HFFc6 (cell line): ENCODE results near the gene PDE4D. TPM values are rescaled to one million over a fixed set of nuclear protein-coding genes. Genes with fewer than 3 reads are reported as not detected.
A peak's percentile ranks its signal among the peaks of the same experiment; 100 is the strongest.

ENCODE experiments used
- DNase-seq: peaks from one replicate; pipeline ENCODE4 v3.0.0-alpha.2; 2018
- H3K27ac Mint-ChIP-seq: 2 replicates; pipeline ENCODE4 v1.8.0; 2020; ENCODE audit warnings: mild to moderate bottlenecking, mixed read lengths
- H3K27me3 Mint-ChIP-seq: 2 replicates; pipeline ENCODE4 v1.8.0; 2021; ENCODE audit warnings: mild to moderate bottlenecking, moderate library complexity, mixed read lengths; ENCODE audit not compliant: insufficient read depth
- H3K36me3 Mint-ChIP-seq: 2 replicates; pipeline ENCODE4 v1.8.0; 2021; ENCODE audit warnings: low read depth, mixed read lengths
- H3K4me1 Mint-ChIP-seq: 2 replicates; pipeline ENCODE4 v1.8.0; 2020; ENCODE audit warnings: low read depth, mixed read lengths
- H3K4me3 Mint-ChIP-seq: 2 replicates; pipeline ENCODE4 v1.8.0; 2020; ENCODE audit warnings: mild to moderate bottlenecking, moderate library complexity, mixed read lengths
- H3K9me3 Mint-ChIP-seq: 2 replicates; pipeline ENCODE4 v1.8.0; 2020; ENCODE audit warnings: mild to moderate bottlenecking, mixed read lengths
- total RNA-seq, 6 experiments: library from RNA; stranded (reverse); fragmentation: NEBNext Ultra II Directional; extraction: Animal tissue kit (Norgen Biotek cat#: 25700); gene quantifications; 2 replicates in 1 of 6; 3 replicates in 5 of 6; pipeline ENCODE4 v1.2.3, GENCODE V29; 2021
- TF ChIP-seq, protein P1 (sequence below): fragments of 200-600 bp; sonication (generic); IDR thresholded peaks from 2 replicates; pipeline ENCODE4 v1.5.0; 2021; ENCODE audit warnings: antibody characterized with exemption, mild to moderate bottlenecking

The PDE4D gene
- total RNA-seq, 6 experiments from 2014 or later: 1.8 to 7.3 (median 6.2) TPM

DNA sequence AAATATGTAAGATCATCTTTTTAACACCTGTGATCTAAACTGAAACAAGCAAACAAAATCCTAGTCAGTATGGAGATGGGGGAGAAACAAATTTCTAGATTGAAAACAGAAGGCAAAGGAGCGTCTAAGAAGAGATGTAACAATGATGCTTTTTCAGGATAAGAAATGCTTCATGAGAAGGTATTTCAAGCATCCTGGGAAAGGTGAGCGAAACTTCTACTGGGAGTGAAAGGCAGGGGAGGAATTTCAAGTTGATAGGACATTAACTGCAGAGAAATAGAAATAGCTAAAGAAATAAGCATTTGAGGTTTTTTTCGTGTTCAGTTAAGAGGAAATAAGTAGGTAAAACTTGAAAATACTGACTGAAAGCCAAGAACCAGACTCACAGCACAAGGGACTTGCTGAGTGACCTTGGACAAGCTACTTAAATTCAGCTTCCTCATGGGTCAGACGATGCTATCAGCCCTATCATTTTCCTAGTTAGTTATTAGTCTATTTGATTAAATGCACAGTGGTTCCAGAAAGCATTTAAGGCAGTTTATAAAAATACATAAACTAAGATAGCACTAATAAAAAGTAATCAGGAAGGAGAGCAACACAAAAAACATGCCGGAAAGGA, 406.3 kb downstream of the PDE4D start:
- H3K36me3 Mint-ChIP-seq: no peaks in the 10 kb centered on the region
- H3K27ac Mint-ChIP-seq: no peak overlapping the region
- no peaks in the 10 kb centered on the region for H3K27me3 Mint-ChIP-seq
- TF ChIP-seq, protein P1, sequence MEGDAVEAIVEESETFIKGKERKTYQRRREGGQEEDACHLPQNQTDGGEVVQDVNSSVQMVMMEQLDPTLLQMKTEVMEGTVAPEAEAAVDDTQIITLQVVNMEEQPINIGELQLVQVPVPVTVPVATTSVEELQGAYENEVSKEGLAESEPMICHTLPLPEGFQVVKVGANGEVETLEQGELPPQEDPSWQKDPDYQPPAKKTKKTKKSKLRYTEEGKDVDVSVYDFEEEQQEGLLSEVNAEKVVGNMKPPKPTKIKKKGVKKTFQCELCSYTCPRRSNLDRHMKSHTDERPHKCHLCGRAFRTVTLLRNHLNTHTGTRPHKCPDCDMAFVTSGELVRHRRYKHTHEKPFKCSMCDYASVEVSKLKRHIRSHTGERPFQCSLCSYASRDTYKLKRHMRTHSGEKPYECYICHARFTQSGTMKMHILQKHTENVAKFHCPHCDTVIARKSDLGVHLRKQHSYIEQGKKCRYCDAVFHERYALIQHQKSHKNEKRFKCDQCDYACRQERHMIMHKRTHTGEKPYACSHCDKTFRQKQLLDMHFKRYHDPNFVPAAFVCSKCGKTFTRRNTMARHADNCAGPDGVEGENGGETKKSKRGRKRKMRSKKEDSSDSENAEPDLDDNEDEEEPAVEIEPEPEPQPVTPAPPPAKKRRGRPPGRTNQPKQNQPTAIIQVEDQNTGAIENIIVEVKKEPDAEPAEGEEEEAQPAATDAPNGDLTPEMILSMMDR: no peak
- DNase-seq: no peak
- H3K4me1 Mint-ChIP-seq: peaks cover 8% of the 10 kb centered on the region; the same call in 1 of the 2 replicates
- no peaks in the 10 kb centered on the region for H3K9me3 Mint-ChIP-seq
- H3K4me3 Mint-ChIP-seq: no peak overlapping the region

DNA sequence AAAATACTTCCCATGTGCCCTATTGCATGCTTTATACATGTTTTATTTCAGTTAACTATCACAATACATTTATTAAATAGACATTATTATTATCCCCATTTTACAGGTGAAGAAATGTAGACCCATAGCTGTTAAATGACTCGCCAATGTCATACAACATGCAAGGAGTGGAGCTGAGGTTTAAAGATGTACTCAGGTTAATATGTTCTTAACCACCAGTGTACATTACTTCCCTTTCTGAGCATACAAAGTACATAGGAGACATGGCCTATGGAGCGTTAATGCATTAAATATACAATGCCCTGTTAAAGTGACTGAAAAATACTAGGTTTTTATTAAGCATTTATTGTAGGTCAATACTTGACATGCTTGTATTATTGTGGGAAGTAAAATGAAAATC, 407.0 kb downstream of the PDE4D start:
- Mint-ChIP-seq H3K9me3 (no peaks in the 10 kb centered on the region), H3K27me3 (no peaks in the 10 kb centered on the region), H3K27ac (no peak overlapping the region), H3K4me1 (peaks cover 8% of the 10 kb centered on the region; the same call in 1 of the 2 replicates), H3K36me3 (no peaks in the 10 kb centered on the region), H3K4me3 (no peak overlapping the region)
- DNase-seq: no peak
- TF ChIP-seq, protein P1: no peak

DNA sequence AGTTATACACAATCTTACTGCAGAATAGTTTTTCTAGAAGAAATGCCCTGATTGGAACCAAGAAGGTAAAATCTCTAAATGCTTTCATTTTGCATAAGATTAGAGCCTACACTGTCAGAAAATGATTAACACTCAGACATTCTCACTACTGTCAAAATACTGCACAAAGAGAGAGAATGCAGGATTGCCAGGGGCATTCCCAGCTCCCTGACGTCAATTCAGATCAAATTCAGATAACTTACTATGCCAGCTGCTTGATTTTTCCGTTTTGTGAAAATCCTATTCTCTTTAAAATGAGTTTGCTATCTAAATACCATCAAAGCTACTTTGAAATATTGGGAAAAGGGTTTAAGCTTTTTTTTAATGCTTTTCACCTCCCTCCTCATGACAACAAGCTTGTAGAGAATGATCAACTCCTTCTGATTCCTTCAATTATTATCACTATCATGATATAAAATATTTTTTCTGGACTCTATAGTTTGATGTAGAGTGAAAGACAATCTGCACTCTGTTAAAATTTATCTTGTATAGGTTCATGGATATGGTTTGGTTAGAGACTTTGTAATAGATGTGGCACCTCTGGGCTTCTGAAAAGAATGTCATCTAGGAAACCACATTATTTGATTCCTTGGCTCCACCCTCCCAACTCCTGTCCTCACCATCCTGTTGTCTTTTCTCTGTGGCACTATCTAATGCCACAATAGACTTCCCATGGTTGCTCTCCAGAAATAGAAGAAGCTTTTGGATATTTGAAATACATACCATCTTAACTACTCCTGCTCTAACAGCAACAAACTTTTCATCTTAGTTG, 407.7 kb downstream of the PDE4D start:
- no peaks in the 10 kb centered on the region for H3K9me3 Mint-ChIP-seq
- H3K4me3 Mint-ChIP-seq: no peak overlapping the region
- H3K36me3 Mint-ChIP-seq: no peaks in the 10 kb centered on the region
- TF ChIP-seq, protein P1: no peak
- no peaks in the 10 kb centered on the region for H3K27me3 Mint-ChIP-seq
- peak; percentile 20 for DNase-seq
- H3K27ac Mint-ChIP-seq: no peak overlapping the region
- H3K4me1 Mint-ChIP-seq: peaks cover 8% of the 10 kb centered on the region; the same call in 1 of the 2 replicates

DNA sequence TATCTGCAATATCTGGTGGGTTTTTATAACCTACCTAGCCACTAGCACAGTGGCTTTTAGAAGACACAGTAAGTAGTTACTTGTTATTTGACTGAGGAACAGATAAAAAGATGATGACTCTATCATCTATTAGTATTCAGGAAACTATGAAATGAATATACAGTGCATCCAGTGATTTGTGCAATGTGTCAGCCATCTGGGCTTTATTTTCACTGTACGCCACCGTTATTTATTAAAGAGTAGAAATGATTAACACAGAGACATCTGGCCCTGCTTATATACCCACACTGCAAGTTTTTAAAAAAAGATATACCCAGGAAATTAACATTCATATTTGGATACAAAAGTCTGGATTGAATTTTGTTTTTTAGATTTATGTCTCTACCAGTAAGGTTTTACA, 408.4 kb downstream of the PDE4D start:
- Mint-ChIP-seq H3K36me3 (no peaks in the 10 kb centered on the region), H3K4me3 (no peak overlapping the region), H3K4me1 (peaks cover 8% of the 10 kb centered on the region; the same call in 1 of the 2 replicates), H3K9me3 (no peaks in the 10 kb centered on the region), H3K27me3 (no peaks in the 10 kb centered on the region), H3K27ac (no peak overlapping the region)
- DNase-seq: no peak
- TF ChIP-seq, protein P1: no peak

DNA sequence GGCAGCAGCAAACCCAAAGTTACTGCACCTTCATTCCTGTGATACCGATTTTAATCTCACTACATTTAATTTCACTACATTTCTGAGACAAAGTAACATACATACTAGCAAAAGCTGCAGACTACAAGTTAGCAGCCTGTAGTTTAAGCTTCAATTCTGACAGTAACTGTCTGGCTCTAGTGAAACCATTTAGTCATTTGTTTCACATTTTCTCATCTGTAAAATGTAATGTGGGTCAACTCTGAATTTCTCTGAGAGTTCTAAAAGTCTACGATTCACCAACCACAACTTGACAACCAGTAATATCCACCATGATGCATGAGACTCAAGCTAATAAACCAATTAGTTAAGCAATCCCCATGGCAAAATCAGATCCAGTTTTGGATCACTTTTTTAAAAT, 408.9 kb downstream of the PDE4D start:
- DNase-seq: no peak
- Mint-ChIP-seq H3K4me3 (no peak overlapping the region), H3K27me3 (no peaks in the 10 kb centered on the region), H3K36me3 (no peaks in the 10 kb centered on the region), H3K9me3 (no peaks in the 10 kb centered on the region), H3K27ac (no peak overlapping the region), H3K4me1 (peaks cover 8% of the 10 kb centered on the region; the same call in 1 of the 2 replicates)
- TF ChIP-seq, protein P1: no peak
